HG03378 (cell line): ENCODE measurements around the gene NAV2.
"Not testable (repeated sequence)": the region's sequence is repeated elsewhere in the genome, so short reads cannot be mapped to it uniquely, and the experiment has no call there.

ENCODE experiments used
- ATAC-seq: cut with Tn5 transposase; IDR thresholded peaks from one replicate; pipeline ENCODE4 v1.9.1; 2021; ENCODE audit warnings: mild to moderate bottlenecking, moderate library complexity; ENCODE audit not compliant: unreplicated experiment

Gene NAV2

GRCh38 chr11:19917069-19917468 lies 204.4 kb downstream of the NAV2 start:
- no peak for ATAC-seq

- ATAC-seq, result no peak
Measured at GRCh38 chr11:19918302-19919049, 205.8 kb downstream of the NAV2 start.

- no peak for ATAC-seq
Measured at GRCh38 chr11:19919050-19919561, 206.5 kb downstream of the NAV2 start.

GRCh38 chr11:19920982-19921381 lies 208.3 kb downstream of the NAV2 start:
- no peak for ATAC-seq

GRCh38 chr11:19921976-19922688 lies 209.5 kb downstream of the NAV2 start:
- ATAC-seq, result no peak

GRCh38 chr11:19922689-19923035 lies 210.0 kb downstream of the NAV2 start:
- ATAC-seq, result no peak

GRCh38 chr11:19923626-19924025 lies 211.0 kb downstream of the NAV2 start:
- no peak for ATAC-seq

GRCh38 chr11:19924311-19924710 lies 211.7 kb downstream of the NAV2 start:
- no peak for ATAC-seq

GRCh38 chr11:19924716-19925115 lies 212.1 kb downstream of the NAV2 start:
- no peak for ATAC-seq

- not testable (repeated sequence) for ATAC-seq
Measured at GRCh38 chr11:19927403-19927802, 214.8 kb downstream of the NAV2 start.

- no peak for ATAC-seq
Measured at GRCh38 chr11:19929147-19929546, 216.5 kb downstream of the NAV2 start.

- no peak for ATAC-seq
Measured at GRCh38 chr11:19929655-19930054, 217.0 kb downstream of the NAV2 start.

GRCh38 chr11:19931141-19931770 lies 218.6 kb downstream of the NAV2 start:
- no peak for ATAC-seq

GRCh38 chr11:19931771-19932369 lies 219.2 kb downstream of the NAV2 start:
- ATAC-seq, result no peak

GRCh38 chr11:19933132-19933735 lies 220.6 kb downstream of the NAV2 start:
- ATAC-seq, result no peak

- no peak for ATAC-seq
Measured at GRCh38 chr11:19933801-19934488, 221.3 kb downstream of the NAV2 start.

- ATAC-seq, result no peak
Measured at GRCh38 chr11:19934828-19935259, 222.2 kb downstream of the NAV2 start.

GRCh38 chr11:19935507-19935906 lies 222.9 kb downstream of the NAV2 start:
- no peak for ATAC-seq

- ATAC-seq, result no peak
Measured at GRCh38 chr11:19936461-19936860, 223.8 kb downstream of the NAV2 start.

GRCh38 chr11:19938169-19938856 lies 225.7 kb downstream of the NAV2 start:
- peak; percentile 54 for ATAC-seq
